MM.1S (cell line): ENCODE results near the gene ODAD4.
A peak's percentile ranks its signal among the peaks of the same experiment; 100 is the strongest.

ENCODE experiments used
- DNase-seq: peaks from one replicate; pipeline ENCODE4 v3.0.0-alpha.2; 2015
- H2AFZ ChIP-seq: fragments of 300-600 bp; sonication (generic); 2 replicates; pipeline ENCODE4 v1.6.0; 2016; ENCODE audit warnings: antibody characterized with exemption, low read length
- H3F3A ChIP-seq: fragments of 300-600 bp; sonication (generic); 2 replicates; pipeline ENCODE4 v1.6.1; 2016; ENCODE audit warnings: mild to moderate bottlenecking, antibody characterized with exemption, low read length, moderate library complexity, mixed read lengths; ENCODE audit not compliant: insufficient read depth
- H3K27ac ChIP-seq: fragments of 300-600 bp; sonication (generic); 2 replicates; pipeline ENCODE4 v1.5.1; 2016; ENCODE audit warnings: mild to moderate bottlenecking, low read length
- H3K27me3 ChIP-seq: fragments of 300-600 bp; sonication (generic); replicated peaks from 2 replicates; pipeline ENCODE4 v1.6.0; 2016; ENCODE audit warnings: low read length; ENCODE audit not compliant: insufficient read depth
- H3K36me3 ChIP-seq: fragments of 300-600 bp; sonication (generic); replicated peaks from 2 replicates; pipeline ENCODE4 v1.6.1; 2016; ENCODE audit warnings: mild to moderate bottlenecking, low read length, mixed read lengths; ENCODE audit not compliant: insufficient read depth
- H3K4me1 ChIP-seq: fragments of 300-600 bp; sonication (generic); 2 replicates; pipeline ENCODE4 v1.6.1; 2016; ENCODE audit warnings: low read length, mixed read lengths
- H3K4me2 ChIP-seq: fragments of 300-600 bp; sonication (generic); 2 replicates; pipeline ENCODE4 v1.6.0; 2016; ENCODE audit warnings: low read depth, low read length
- H3K4me3 ChIP-seq: fragments of 300-600 bp; sonication (generic); 2 replicates; pipeline ENCODE4 v1.5.1; 2016; ENCODE audit warnings: low read length, mixed read lengths
- H3K79me2 ChIP-seq: fragments of 300-600 bp; sonication (generic); 2 replicates; pipeline ENCODE4 v1.6.1; 2016; ENCODE audit warnings: mixed run types, low read length, mixed read lengths
- H3K9ac ChIP-seq: fragments of 300-600 bp; sonication (generic); 2 replicates; pipeline ENCODE4 v1.6.1; 2016; ENCODE audit warnings: low read length, mixed read lengths
- H3K9me2 ChIP-seq: fragments of 300-600 bp; sonication (generic); replicated peaks from 2 replicates; pipeline ENCODE4 v1.6.1; 2016; ENCODE audit warnings: mild to moderate bottlenecking, low read length, mixed read lengths; ENCODE audit not compliant: insufficient read depth
- H3K9me3 ChIP-seq: fragments of 300-600 bp; sonication (generic); replicated peaks from 2 replicates; pipeline ENCODE4 v1.6.1; 2016; ENCODE audit warnings: mild to moderate bottlenecking, low read length, mixed read lengths; ENCODE audit not compliant: insufficient read depth
- H4K20me1 ChIP-seq: fragments of 300-600 bp; sonication (generic); 2 replicates; pipeline ENCODE4 v1.6.1; 2016; ENCODE audit warnings: mild to moderate bottlenecking, low read length, moderate library complexity, mixed read lengths; ENCODE audit not compliant: insufficient read depth
- CTCF ChIP-seq: fragments of 300-600 bp; sonication (generic); IDR thresholded peaks from 2 replicates; pipeline ENCODE4 v1.5.1; 2016; ENCODE audit warnings: antibody characterized with exemption, low read length, mixed read lengths
- EZH2 ChIP-seq: fragments of 300-600 bp; sonication (generic); optimal IDR thresholded peaks from 2 replicates; pipeline ENCODE3; 2017; ENCODE audit warnings: low read depth, mild to moderate bottlenecking, antibody characterized with exemption, low read length, mixed read lengths
- EZH2phosphoT487 ChIP-seq: fragments of 300-600 bp; sonication (generic); IDR thresholded peaks from 2 replicates; pipeline ENCODE4 v1.6.1; 2018; ENCODE audit warnings: antibody characterized with exemption, low read length

The ODAD4 gene

GRCh38 chr17:41919840-41920579 lies 10.4 kb upstream of the ODAD4 start:
- Histone ChIP-seq H3K36me3 (no peaks in the 10 kb centered on the region), H3K4me3 (no peak overlapping the region), H3F3A (no peaks in the 10 kb centered on the region), H3K27me3 (no peaks in the 10 kb centered on the region), H2AFZ (peak overlapping the region; percentile 82), H3K9me2 (no peaks in the 10 kb centered on the region), H3K9ac (no peak overlapping the region), H4K20me1 (no peaks in the 10 kb centered on the region), H3K4me1 (peaks cover 12% of the 10 kb centered on the region; the same call in 1 of the 2 replicates), H3K79me2 (peaks cover 38% of the 10 kb centered on the region), H3K27ac (no peak overlapping the region), H3K9me3 (no peaks in the 10 kb centered on the region), H3K4me2 (peak overlapping the region; percentile 71; the same call in 1 of the 2 replicates)
- DNase-seq, result no peak
- no peak for TF ChIP-seq EZH2
- no peak for TF ChIP-seq EZH2phosphoT487
- TF ChIP-seq CTCF, result no peak

- Histone ChIP-seq H3K9me3 (no peaks in the 10 kb centered on the region), H3K27me3 (no peaks in the 10 kb centered on the region), H3K4me2 (no peak overlapping the region), H2AFZ (no peak overlapping the region), H3K9me2 (no peaks in the 10 kb centered on the region), H3K4me3 (no peak overlapping the region), H4K20me1 (no peaks in the 10 kb centered on the region), H3K27ac (no peak overlapping the region), H3K4me1 (peaks cover 12% of the 10 kb centered on the region; the same call in 1 of the 2 replicates), H3K9ac (no peak overlapping the region), H3F3A (no peaks in the 10 kb centered on the region), H3K36me3 (no peaks in the 10 kb centered on the region), H3K79me2 (peaks cover 33% of the 10 kb centered on the region)
- TF ChIP-seq CTCF (no peak), EZH2phosphoT487 (no peak), EZH2 (no peak)
- DNase-seq, result no peak
Observed at GRCh38 chr17:41920580-41920955, 9.8 kb upstream of the ODAD4 start.

GRCh38 chr17:41925991-41926590 lies 4.3 kb upstream of the ODAD4 start:
- Histone ChIP-seq H3K27me3 (no peaks in the 10 kb centered on the region), H3K4me2 (no peak overlapping the region), H3K4me3 (no peak overlapping the region), H4K20me1 (no peaks in the 10 kb centered on the region), H2AFZ (no peak overlapping the region), H3K9me3 (no peaks in the 10 kb centered on the region), H3K4me1 (peaks cover 1% of the 10 kb centered on the region; the same call in 1 of the 2 replicates), H3K27ac (no peak overlapping the region), H3K9me2 (no peaks in the 10 kb centered on the region), H3F3A (peaks cover 5% of the 10 kb centered on the region; the same call in 1 of the 2 replicates), H3K36me3 (no peaks in the 10 kb centered on the region), H3K79me2 (peaks cover 14% of the 10 kb centered on the region), H3K9ac (no peak overlapping the region)
- TF ChIP-seq EZH2phosphoT487 (no peak), CTCF (no peak), EZH2 (no peak)
- DNase-seq, result no peak
